Vagina (tissue), 2 donors: ENCODE measurements around the gene SPAG16.

Source experiments
- POLR2A ChIP-seq, 2 donors: fragments of 450-650 bp; IDR thresholded peaks; one replicate each; pipeline ENCODE4 v1.6.1; 2017; ENCODE audit warnings: antibody characterized with exemption in 2 of 2, mild to moderate bottlenecking in 2 of 2, moderate library complexity in 2 of 2
- POLR2AphosphoS5 ChIP-seq, 2 donors: sonication (generic); formaldehyde crosslinking; IDR thresholded peaks; one replicate each; pipeline ENCODE4 v1.9.0; 2017; ENCODE audit warnings: antibody characterized with exemption in 2 of 2, mild to moderate bottlenecking in 2 of 2, low read depth in 1 of 2; ENCODE audit not compliant: insufficient read depth in 1 of 2
- TF ChIP-seq, protein P1 (sequence below), 3 experiments: fragments of 450-650 bp in 2 of 3; fragments of 200-600 bp in 1 of 3; sonication (generic) in 1 of 3; IDR thresholded peaks; one replicate each; pipeline ENCODE4 v1.5.1; 2017 to 2019; ENCODE audit warnings: antibody characterized with exemption in 3 of 3, mild to moderate bottlenecking in 2 of 3, moderate library complexity in 2 of 3

DNA sequence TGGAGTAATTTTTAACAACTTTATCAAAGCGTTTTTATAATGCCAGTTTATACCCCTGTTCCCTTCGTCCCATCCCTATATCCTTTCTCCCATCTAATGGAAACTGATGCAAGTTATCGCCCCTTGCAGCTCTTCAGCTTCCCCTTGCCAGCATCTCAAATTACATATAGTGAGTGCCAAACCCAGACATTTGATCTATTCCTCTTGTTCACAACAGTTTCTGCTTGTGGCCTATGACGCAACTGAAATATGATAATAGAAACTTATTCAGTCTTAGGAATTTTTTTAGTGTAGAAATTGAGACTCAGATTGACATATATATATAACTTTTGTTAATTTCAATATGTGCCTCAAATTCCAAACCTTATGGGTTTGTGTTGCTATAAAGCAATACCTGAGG is 564.4 kb downstream of the SPAG16 start:
- TF ChIP-seq, protein P1, sequence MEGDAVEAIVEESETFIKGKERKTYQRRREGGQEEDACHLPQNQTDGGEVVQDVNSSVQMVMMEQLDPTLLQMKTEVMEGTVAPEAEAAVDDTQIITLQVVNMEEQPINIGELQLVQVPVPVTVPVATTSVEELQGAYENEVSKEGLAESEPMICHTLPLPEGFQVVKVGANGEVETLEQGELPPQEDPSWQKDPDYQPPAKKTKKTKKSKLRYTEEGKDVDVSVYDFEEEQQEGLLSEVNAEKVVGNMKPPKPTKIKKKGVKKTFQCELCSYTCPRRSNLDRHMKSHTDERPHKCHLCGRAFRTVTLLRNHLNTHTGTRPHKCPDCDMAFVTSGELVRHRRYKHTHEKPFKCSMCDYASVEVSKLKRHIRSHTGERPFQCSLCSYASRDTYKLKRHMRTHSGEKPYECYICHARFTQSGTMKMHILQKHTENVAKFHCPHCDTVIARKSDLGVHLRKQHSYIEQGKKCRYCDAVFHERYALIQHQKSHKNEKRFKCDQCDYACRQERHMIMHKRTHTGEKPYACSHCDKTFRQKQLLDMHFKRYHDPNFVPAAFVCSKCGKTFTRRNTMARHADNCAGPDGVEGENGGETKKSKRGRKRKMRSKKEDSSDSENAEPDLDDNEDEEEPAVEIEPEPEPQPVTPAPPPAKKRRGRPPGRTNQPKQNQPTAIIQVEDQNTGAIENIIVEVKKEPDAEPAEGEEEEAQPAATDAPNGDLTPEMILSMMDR (IDR thresholded peaks at IDR 0.05): no peak
- no peak for TF ChIP-seq POLR2A (IDR thresholded peaks at IDR 0.05)
- TF ChIP-seq POLR2AphosphoS5 (IDR thresholded peaks at IDR 0.05; ENCODE audit: insufficient read depth in 1 of 2, low read depth in 1 of 2): no peak
